Mammary epithelial cell (primary cell): ENCODE measurements around the gene ME2.

Experiments used
- CTCF ChIP-seq, 2 donors: IDR thresholded peaks in 1 of 2; conservative IDR thresholded peaks in 1 of 2; 2 replicates each; pipeline ENCODE4 v1.5.1; 2011 to 2012; ENCODE audit warnings: inconsistent platforms in 2 of 2, low read length in 2 of 2, mild to moderate bottlenecking in 2 of 2, control low read depth in 1 of 2, low read depth in 1 of 2; ENCODE audit not compliant: insufficient read depth in 1 of 2; ENCODE audit errors: extremely low read depth in 1 of 2
- EZH2 ChIP-seq: IDR thresholded peaks from 2 replicates; pipeline ENCODE4 v1.6.1; 2012; ENCODE audit warnings: low read length, inconsistent platforms, borderline replicate concordance

GRCh38 chr18:50830544-50830943 lies 48.4 kb upstream of the ME2 start:
- TF ChIP-seq CTCF (conservative IDR thresholded peaks at IDR 0.05 in 1 of 2, IDR thresholded peaks at IDR 0.05 in 1 of 2; ENCODE audit: extremely low read depth in 1 of 2, insufficient read depth in 1 of 2, low read depth in 1 of 2, low read length in 2 of 2) (no peak), EZH2 (no peak)
